Hepatic stellate cell (primary cell): Measurements from ENCODE around the gene SOX18.
A peak's percentile ranks its signal among the peaks of the same experiment; 100 is the strongest.

ENCODE experiments used
- DNase-seq: peaks from one replicate; pipeline ENCODE4 v3.0.0; 2011; ENCODE audit warnings: low spot score

SOX18 gene

DNA sequence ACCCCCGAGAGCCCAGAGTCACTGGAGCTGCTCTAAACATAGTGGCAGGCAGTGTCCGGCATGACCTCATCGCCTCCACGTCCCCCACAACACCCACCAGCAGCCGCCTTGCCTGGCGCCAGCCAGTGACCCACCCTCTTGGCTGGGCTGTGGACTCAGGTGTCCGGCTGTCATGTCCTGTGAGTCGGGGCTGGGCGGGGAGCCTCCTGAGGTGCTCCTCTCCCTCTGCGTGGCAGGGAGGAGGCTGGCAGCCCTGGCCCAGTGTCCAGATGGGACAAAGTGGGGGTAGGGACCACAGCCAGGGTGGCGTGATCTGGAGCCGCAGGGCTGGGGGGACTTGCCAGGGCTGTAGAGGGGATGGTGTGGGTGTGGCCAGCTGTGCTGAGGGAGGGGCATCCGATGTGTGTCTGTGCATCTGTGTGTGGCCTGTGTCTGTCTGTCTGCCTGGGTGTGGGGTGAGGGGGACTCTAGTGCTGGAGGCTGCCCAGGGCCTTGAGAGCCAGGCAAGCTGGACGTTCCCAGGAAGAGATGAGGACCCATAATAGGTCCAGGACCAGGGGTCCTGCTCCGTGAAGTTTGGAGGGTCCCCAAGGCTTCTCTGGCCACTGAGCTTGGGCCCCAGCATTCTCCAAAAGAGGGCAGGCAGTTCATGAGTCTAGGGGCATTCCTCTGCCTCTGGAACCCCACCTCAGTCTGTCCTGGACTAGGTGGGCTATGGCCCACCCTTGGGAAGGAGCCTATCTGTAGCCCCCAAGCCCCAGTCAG is 2.3 kb upstream of the SOX18 start:
- no peak for DNase-seq

GRCh38 chr20:64051033-64051452 is 1.6 kb upstream of the SOX18 start:
- DNase-seq: no peak

- DNase-seq: no peak
These were observed 1.0 kb upstream of the SOX18 start for GRCh38 chr20:64050261-64051032.

DNA sequence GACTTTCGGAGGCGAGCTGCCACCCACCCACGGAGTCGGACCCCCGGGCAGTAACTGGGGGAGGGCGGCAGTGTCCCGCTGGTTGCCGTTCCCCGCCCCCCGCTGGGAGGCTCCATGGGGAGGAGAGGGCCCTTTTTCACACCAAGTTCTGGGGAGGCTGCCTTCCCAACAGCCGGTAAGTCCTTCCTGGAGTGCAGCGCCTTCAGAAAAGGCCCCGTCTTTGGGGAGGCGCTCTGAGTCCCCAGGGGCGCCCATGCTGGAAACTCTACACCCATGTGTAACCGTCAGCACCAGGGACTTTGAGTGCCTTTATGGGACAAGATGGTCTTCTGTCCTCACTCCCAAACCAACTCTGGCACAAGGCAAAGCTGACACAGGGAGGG is 430 bp upstream of the SOX18 start:
- DNase-seq: no peak

DNA sequence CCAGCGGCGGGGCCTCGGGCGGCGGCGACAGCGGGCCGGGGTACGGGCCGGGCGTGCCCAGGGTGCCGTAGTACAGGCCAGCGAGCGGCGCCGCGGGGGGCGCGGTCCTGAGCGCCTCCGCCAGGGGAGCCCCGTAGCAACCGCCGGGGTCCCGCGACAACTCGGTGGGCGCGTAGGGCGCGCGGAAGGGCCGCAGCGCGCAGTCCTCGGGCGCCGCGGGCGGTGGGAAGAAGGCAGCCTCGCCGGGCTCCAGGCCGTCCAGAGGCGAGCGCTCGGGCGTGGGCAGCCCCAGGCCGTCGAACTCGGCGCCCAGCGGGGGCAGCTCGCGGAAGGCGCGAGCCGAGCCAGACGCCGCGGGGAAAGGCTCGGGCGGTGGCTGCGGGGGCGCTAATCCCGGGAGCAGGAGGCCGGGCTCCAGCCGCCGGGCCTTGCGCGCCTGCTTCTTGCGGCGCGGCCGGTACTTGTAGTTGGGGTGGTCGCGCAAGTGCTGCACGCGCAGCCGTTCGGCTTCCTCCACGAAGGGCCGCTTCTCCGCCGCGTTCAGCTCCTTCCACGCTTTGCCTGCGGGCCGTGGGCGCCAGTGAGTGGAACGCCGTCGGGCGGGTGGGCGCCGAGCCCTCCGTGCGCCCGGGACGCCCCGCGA is 916 bp downstream of the SOX18 start:
- no peak for DNase-seq

- no peak for DNase-seq
These were observed 1.5 kb downstream of the SOX18 start for GRCh38 chr20:64047968-64048401.

GRCh38 chr20:64047046-64047389 is 2.4 kb downstream of the SOX18 start:
- DNase-seq: no peak

DNA sequence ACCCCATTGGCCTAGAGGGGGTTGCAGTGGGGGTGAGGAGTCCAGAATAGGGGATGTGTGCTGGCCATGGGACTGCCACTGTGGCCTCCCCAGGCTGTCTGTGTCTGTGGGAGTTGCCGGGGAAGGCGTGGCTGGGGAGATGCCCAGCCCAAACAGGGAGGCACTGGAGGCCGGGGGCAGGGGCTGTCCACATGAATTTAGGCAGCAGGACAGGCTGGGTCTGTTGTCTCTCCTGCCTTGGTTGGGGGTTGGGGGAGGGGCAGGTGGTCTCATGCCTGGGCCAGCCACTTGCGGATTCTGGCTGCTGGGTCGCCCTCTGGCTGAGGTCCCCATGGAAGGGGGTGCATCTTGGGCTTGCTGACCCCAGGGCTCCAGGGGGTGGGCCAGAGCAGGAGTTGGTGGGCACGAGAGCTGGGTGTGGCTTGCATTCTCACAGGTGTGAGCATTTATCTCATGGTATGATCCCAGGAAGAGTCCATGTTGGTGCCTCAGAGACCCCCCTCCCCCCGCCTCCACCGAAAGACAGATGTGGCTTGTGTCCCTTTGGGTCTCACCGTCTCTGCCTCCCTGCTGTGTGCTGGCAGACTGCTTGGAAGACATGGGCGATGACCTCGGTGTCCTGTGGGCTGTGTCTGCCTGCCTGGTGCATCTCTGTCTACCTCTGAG is 4.0 kb downstream of the SOX18 start:
- no peak for DNase-seq

- DNase-seq: peak; percentile 71
These were observed 4.8 kb downstream of the SOX18 start for GRCh38 chr20:64044484-64045247.

- DNase-seq: no peak
These were observed 5.7 kb downstream of the SOX18 start for GRCh38 chr20:64043768-64044167.

DNA sequence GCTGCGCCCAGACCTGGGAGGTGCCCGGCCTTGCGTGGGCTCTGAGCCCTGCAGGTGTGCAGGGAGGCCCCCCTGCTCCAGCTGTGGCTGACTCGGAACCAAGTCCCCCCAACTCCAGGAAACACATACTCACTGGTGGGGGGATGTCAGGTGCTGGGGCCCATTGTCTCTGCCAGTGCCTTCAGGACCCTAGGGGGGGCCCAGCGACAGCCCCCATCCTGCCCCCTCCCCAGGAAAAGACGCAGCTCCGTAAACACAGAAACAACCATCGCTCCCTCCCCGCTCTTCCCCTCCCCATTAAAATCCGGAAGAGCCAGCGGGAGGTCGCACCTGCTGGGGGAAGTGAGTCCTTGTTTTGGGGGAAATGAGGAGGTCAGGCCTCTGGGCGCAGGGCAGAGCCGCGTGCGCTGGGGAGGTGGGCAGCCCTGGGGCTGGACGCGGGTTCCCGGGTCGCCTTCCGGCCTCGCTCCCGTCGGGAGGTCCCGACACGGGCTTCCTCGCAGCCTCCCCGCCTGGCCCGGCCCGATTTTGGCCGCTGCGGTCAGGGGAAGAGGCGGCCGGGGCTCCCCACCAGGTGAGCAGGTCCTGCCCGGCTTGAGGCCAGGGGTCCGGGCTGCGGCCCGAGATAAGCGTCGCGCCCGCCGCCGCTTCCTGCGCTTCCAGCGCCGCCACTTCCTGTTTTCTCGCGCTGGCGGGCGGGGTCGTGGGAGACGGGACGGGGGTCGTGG is 7.2 kb downstream of the SOX18 start:
- no peak for DNase-seq

DNA sequence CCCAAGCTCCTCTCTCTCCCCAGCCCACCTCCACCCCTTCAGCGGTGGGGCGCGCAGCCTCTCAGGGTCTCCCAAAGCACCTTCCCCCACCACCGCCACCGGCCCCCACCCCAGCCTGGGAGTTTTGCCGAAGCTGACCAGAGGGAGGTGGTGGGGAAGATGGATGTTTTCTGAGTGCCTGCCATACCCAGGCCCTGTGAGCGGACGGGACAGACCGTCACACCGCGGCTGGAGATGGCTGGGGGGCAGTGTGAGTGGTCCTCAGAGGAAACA is 7.7 kb downstream of the SOX18 start:
- no peak for DNase-seq

DNA sequence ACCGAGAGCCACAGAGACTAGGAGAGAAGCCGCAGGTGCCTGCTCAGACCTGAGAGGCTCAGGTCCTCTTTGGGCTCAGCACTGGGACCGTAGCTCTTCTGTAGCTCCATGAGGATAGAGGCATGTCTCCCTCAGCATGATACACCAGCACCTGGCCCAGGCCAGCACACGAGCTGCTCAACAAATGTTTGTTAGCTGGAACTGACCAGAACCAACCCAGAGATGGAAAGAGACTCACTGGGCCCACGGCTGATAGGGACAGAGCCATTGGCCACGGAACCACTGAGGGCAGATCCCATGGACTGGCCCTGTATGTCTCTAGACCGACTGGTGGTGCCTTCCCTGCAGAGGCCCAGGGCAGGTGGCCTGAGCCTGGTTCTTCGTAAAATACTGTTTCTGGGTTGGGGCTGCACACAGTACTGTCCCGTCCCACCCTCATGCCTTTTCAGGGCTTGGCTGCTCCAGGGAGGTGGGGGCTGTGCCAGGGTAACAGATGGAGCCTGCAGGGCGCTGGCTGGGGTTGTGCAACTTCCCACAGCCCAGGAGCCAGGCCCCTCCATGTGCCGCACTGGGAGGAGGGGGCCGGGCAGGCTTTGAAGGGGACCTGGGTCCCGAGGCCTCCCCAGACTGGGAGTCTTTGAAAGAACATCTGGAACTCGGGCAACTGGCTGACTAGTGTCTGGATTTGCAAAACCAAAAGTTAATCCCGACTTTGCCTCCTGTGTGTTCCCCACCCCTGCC is 8.2 kb downstream of the SOX18 start:
- DNase-seq: no peak

GRCh38 chr20:64040231-64041039 is 9.0 kb downstream of the SOX18 start:
- DNase-seq: no peak

DNA sequence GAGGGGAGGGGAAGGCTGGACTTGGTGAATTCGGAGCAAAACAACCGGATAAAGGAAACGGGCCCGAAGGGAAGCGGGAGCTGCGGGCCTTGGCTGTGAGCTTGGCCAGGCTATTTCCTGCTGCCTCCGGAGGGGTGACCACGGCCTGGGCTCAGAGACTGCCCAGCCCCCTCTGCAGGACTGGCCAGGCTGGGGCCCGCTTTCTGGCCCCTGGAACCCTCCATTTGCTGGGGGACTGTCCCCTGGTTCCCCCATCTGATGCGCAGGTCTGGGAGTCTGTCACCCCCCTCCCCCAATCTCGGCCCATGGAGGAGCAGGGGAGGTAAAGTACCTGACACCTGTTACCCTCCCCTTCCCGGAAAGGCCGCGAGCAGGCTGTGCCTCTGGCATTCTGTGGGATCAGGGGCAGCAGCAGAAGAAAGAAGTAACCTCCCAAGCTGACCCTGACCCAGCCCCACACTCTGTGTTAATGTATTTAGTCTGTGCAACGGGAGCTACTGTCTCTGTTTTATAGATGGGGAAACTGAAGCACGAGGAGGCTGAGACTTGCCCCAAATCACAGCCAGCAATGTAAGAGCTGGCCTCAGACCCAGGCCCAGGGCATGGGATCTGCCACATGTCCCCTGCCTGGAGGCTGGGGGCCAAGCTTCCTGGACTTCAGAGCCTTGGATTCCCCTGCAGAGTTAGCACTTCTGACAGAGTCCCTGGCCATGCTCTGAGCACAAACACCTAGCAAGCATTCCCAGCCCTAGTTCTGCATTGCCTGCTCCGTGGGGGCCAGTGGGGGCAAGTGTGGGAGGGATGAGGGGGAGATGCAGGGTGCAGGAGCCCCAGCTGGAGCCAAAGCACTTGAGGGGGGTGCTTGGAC is 9.9 kb downstream of the SOX18 start:
- peak; percentile 57 for DNase-seq

- DNase-seq: peak; percentile 86
These were observed 10.7 kb downstream of the SOX18 start for GRCh38 chr20:64038565-64039292.

DNA sequence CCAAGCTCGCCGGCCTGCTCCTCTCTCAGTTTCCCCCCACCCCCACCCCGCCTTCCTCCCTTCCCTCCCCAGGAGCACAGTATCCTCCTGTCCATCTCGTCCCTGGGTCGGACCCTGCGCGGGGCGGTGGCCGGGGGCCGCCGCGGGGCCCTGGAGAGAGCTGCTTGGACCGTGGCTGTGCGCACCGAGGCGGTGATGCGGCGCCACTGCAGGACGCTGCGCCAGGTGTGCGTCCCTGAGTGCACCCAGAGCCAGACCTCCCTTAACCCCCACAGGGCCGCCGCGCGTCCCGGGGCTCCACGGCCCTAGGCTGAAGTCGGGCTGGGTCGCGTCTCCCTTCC is 11.2 kb downstream of the SOX18 start:
- DNase-seq: no peak

DNA sequence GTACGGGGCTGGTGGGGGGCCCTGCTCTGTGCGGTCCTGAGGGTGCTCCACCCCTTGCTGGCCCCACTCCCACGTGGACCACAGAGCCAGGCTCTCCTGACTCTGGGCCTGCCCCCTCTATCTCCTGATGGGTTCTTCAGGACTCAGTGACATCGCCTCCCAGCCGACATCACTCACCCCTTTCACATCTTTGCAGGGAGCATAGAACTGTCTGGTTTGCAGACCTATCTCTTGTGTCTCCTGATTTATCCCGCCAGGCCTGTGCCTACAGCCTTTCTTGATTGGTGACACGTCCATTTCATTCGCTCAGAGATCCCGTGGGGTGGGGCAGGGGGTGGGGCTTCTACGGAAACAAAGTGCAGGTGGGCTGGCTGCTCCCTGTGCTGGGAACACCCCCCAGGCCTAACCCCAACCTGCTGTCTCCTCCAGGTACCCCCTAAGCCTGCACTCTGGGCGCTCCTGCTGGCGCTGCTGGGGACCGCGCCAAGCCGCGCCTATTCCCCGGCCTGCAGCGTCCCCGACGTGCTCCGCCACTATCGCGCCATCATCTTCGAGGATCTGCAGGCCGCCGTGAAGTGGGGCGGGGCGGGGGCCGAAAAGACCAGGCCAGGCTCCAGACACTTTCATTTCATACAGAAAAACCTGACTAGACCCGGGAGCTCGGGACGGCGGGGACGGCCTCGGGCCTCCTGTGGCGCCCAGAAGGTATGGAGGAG is 11.8 kb downstream of the SOX18 start:
- DNase-seq: no peak
